Measurements from ENCODE around the gene STPG3.
A peak's percentile ranks its signal among the peaks of the same experiment; 100 is the strongest.
"Not testable (repeated sequence)": the region's sequence is repeated elsewhere in the genome, so short reads cannot be mapped to it uniquely, and the experiment has no call there.

The STPG3 gene

GRCh38 chr9:137247135-137247915 is 3.8 kb upstream of the STPG3 start:
- no peak for DNase-seq

GRCh38 chr9:137247916-137248175 is 3.2 kb upstream of the STPG3 start:
- DNase-seq: no peak

- DNase-seq: no peak
Measured at GRCh38 chr9:137250329-137251193, 525 bp upstream of the STPG3 start.

GRCh38 chr9:137251490-137252268 is 593 bp downstream of the STPG3 start:
- DNase-seq: no peak

- DNase-seq: peak in 1 of 2 experiments; percentile 23
Measured at GRCh38 chr9:137252555-137253506, 1.7 kb downstream of the STPG3 start.

GRCh38 chr9:137253717-137254623 is 2.9 kb downstream of the STPG3 start:
- no peak for DNase-seq

- peak; percentile 82 to 83 for DNase-seq
Measured at GRCh38 chr9:137254624-137255447, 3.8 kb downstream of the STPG3 start, which contains the start of gene NELFB. TSS of gene NELFB (plus strand) at chr9:137255327.

GRCh38 chr9:137255448-137256114 is 4.5 kb downstream of the STPG3 start:
- peak in 1 of 2 experiments; percentile 52 for DNase-seq

GRCh38 chr9:137256362-137256761 is 5.3 kb downstream of the STPG3 start:
- DNase-seq: no peak

GRCh38 chr9:137256856-137257255 is 5.8 kb downstream of the STPG3 start:
- DNase-seq: no peak

- DNase-seq: not testable (repeated sequence)
Measured at GRCh38 chr9:137262173-137262908, 11.3 kb downstream of the STPG3 start.

GRCh38 chr9:137262909-137263285 is 11.8 kb downstream of the STPG3 start:
- no peak for DNase-seq

- DNase-seq: no peak
Measured at GRCh38 chr9:137263506-137263905, 12.4 kb downstream of the STPG3 start.

GRCh38 chr9:137264067-137264466 is 13.0 kb downstream of the STPG3 start:
- DNase-seq: no peak

GRCh38 chr9:137265496-137266161 is 14.5 kb downstream of the STPG3 start:
- no peak for DNase-seq

- no peak for DNase-seq
Measured at GRCh38 chr9:137266162-137266527, 15.1 kb downstream of the STPG3 start.

GRCh38 chr9:137266585-137267453 is 15.7 kb downstream of the STPG3 start:
- no peak for DNase-seq

Data from NCI-H2081 (cell line).